CD4-positive, alpha-beta T cell treated with Interleukin-21 for 1 hour (primary cell): ENCODE results near the gene DNAL4.
A peak's percentile ranks its signal among the peaks of the same experiment; 100 is the strongest.

Experiments used
- DNase-seq: peaks from one replicate; pipeline ENCODE4 v3.0.0-alpha.2; 2020

Gene DNAL4

GRCh38 chr22:38738475-38739070, 55.4 kb downstream of the DNAL4 start:
- no peak for DNase-seq

- DNase-seq: no peak
These were observed 56.5 kb downstream of the DNAL4 start for GRCh38 chr22:38737302-38738060.

GRCh38 chr22:38736257-38736570, 57.7 kb downstream of the DNAL4 start:
- no peak for DNase-seq

GRCh38 chr22:38735465-38736256, 58.3 kb downstream of the DNAL4 start:
- DNase-seq: no peak

GRCh38 chr22:38735126-38735464, 58.8 kb downstream of the DNAL4 start:
- no peak for DNase-seq

GRCh38 chr22:38734421-38735100, 59.4 kb downstream of the DNAL4 start:
- DNase-seq: no peak

- DNase-seq: no peak
These were observed 60.1 kb downstream of the DNAL4 start for GRCh38 chr22:38733724-38734381.

GRCh38 chr22:38733329-38733723, 60.6 kb downstream of the DNAL4 start:
- peak; percentile 61 for DNase-seq

GRCh38 chr22:38732251-38732815, 61.6 kb downstream of the DNAL4 start:
- no peak for DNase-seq

GRCh38 chr22:38731703-38732161, 62.2 kb downstream of the DNAL4 start:
- DNase-seq: no peak

- no peak for DNase-seq
These were observed 63.5 kb downstream of the DNAL4 start for GRCh38 chr22:38730411-38730871.

GRCh38 chr22:38729946-38730345, 64.0 kb downstream of the DNAL4 start:
- no peak for DNase-seq

- no peak for DNase-seq
These were observed 64.8 kb downstream of the DNAL4 start for GRCh38 chr22:38728871-38729796.
